Stimulated activated CD8-positive, alpha-beta memory T cell treated with anti-CD3 and anti-CD28 coated beads, Interleukin-4, amount 100 ng/mL, for 24 hours (primary cell): ENCODE results near the gene CBLL1.

Experiments
- DNase-seq: peaks from one replicate; pipeline ENCODE4 v3.0.0-alpha.2; 2020; ENCODE audit warnings: low read depth

The CBLL1 gene

GRCh38 chr7:107742678-107743566 lies 1.0 kb upstream of the CBLL1 start:
- no peak for DNase-seq

- DNase-seq = no peak
Measured at GRCh38 chr7:107744345-107744750, 406 bp downstream of the CBLL1 start.

GRCh38 chr7:107746006-107746405 lies 2.1 kb downstream of the CBLL1 start:
- no peak for DNase-seq

- DNase-seq = no peak
Measured at GRCh38 chr7:107751113-107751512, 7.2 kb downstream of the CBLL1 start.

GRCh38 chr7:107754642-107755041 lies 10.7 kb downstream of the CBLL1 start:
- DNase-seq = no peak

- no peak for DNase-seq
Measured at GRCh38 chr7:107758667-107759066, 14.7 kb downstream of the CBLL1 start.

- DNase-seq = no peak
Measured at GRCh38 chr7:107767391-107767790, 23.4 kb downstream of the CBLL1 start.

GRCh38 chr7:107768263-107768662 lies 24.3 kb downstream of the CBLL1 start:
- no peak for DNase-seq

- DNase-seq = no peak
Measured at GRCh38 chr7:107773027-107773426, 29.1 kb downstream of the CBLL1 start.

GRCh38 chr7:107777702-107778101 lies 33.8 kb downstream of the CBLL1 start:
- DNase-seq = no peak

GRCh38 chr7:107778283-107778682 lies 34.3 kb downstream of the CBLL1 start:
- no peak for DNase-seq

GRCh38 chr7:107779647-107780099 lies 35.7 kb downstream of the CBLL1 start:
- DNase-seq = no peak

GRCh38 chr7:107782374-107782773 lies 38.4 kb downstream of the CBLL1 start:
- DNase-seq = no peak

- no peak for DNase-seq
Measured at GRCh38 chr7:107783648-107784047, 39.7 kb downstream of the CBLL1 start.

- no peak for DNase-seq
Measured at GRCh38 chr7:107785170-107785569, 41.2 kb downstream of the CBLL1 start.

- no peak for DNase-seq
Measured at GRCh38 chr7:107785926-107786325, 42.0 kb downstream of the CBLL1 start.

- no peak for DNase-seq
Measured at GRCh38 chr7:107788216-107788615, 44.3 kb downstream of the CBLL1 start.

GRCh38 chr7:107788662-107789061 lies 44.7 kb downstream of the CBLL1 start:
- DNase-seq = no peak

GRCh38 chr7:107789647-107790046 lies 45.7 kb downstream of the CBLL1 start:
- no peak for DNase-seq

- no peak for DNase-seq
Measured at GRCh38 chr7:107792364-107792763, 48.4 kb downstream of the CBLL1 start.

- no peak for DNase-seq
Measured at GRCh38 chr7:107799647-107800264, 55.8 kb downstream of the CBLL1 start.

GRCh38 chr7:107803009-107803610 lies 59.2 kb downstream of the CBLL1 start, which contains the start of gene SLC26A3:
Gene SLC26A3, minus strand, starts transcription at chr7:107803223. Its CDS starts 8,714 bp downstream, at chr7:107794509.
- no peak for DNase-seq

GRCh38 chr7:107809179-107809578 lies 65.2 kb downstream of the CBLL1 start:
- no peak for DNase-seq
